SJSA1 (cell line): ENCODE data around the gene TRIM66. TPM values are rescaled to one million over a fixed set of nuclear protein-coding genes. Genes with fewer than 3 reads are reported as not detected.

Source experiments
- total RNA-seq: library from RNA; depleted of rRNA; stranded (reverse); fragments of >200 nt; shearing (Covaris generic); gene quantifications from 2 replicates; pipeline ENCODE4 v1.2.3, GENCODE V29; 2014; rRNA removed

TRIM66 gene
- total RNA-seq, 1 experiment from 2014 or later = 3.1 TPM

Other genes starting within 250 kb of the TRIM66 start
- gene STK33, start 88.4 kb downstream of the TRIM66 start, total RNA-seq = 0.21 TPM in 1 of 2 replicates, not detected in the other
- 367 and 462 TPM in 2 replicates for gene RPL27A, start 127 bp upstream of the TRIM66 start, total RNA-seq
- 24.8 and 37.9 TPM in 2 replicates for gene AKIP1, start 228.5 kb upstream of the TRIM66 start, total RNA-seq